Osteoblast (primary cell): ENCODE results near the gene ARF3. TPM values are rescaled to one million over a fixed set of nuclear protein-coding genes. Genes with fewer than 3 reads are reported as not detected.
"Not testable (repeated sequence)": the region's sequence is repeated elsewhere in the genome, so short reads cannot be mapped to it uniquely, and the experiment has no call there.

Source experiments
- DNase-seq: peaks from one replicate; pipeline ENCODE4 v3.0.0; 2011; ENCODE audit warnings: low spot score, mixed read lengths; ENCODE audit not compliant: insufficient read length; ENCODE audit errors: missing footprints
- H2AFZ ChIP-seq: 2 replicates; pipeline ENCODE4 v1.6.0; 2011; ENCODE audit warnings: mild to moderate bottlenecking, low read length
- H3K27ac ChIP-seq: 2 replicates; pipeline ENCODE4 v1.5.1; 2011; ENCODE audit warnings: mild to moderate bottlenecking, low read depth, low read length, moderate library complexity
- H3K27me3 ChIP-seq: 2 replicates; pipeline ENCODE4 v1.6.0; 2012; ENCODE audit warnings: mild to moderate bottlenecking, control low read depth, inconsistent platforms, low read length, moderate library complexity; ENCODE audit not compliant: insufficient read depth
- H3K36me3 ChIP-seq: 2 replicates; pipeline ENCODE4 v1.5.1; 2011; ENCODE audit warnings: mild to moderate bottlenecking, low read length, control low read depth, moderate library complexity; ENCODE audit not compliant: insufficient read depth
- H3K4me1 ChIP-seq: 2 replicates; pipeline ENCODE4 v1.5.1; 2011; ENCODE audit warnings: mild to moderate bottlenecking, low read length, control low read depth, moderate library complexity; ENCODE audit not compliant: insufficient read depth
- H3K4me2 ChIP-seq: 2 replicates; pipeline ENCODE4 v1.6.0; 2011; ENCODE audit warnings: mild to moderate bottlenecking, low read length; ENCODE audit not compliant: insufficient read depth
- H3K4me3 ChIP-seq: fragments of 200-600 bp; sonication (generic); 3 replicates; pipeline ENCODE4 v1.5.1; 2012; ENCODE audit warnings: mild to moderate bottlenecking, low read length, inconsistent platforms; ENCODE audit not compliant: insufficient read depth
- H3K79me2 ChIP-seq: 2 replicates; pipeline ENCODE4 v1.6.0; 2012; ENCODE audit warnings: mild to moderate bottlenecking, low read length, control low read depth, inconsistent platforms; ENCODE audit not compliant: insufficient read depth
- H3K9me3 ChIP-seq: 2 replicates; pipeline ENCODE4 v1.5.1; 2011; ENCODE audit warnings: low read depth, low read length, control low read depth
- H4K20me1 ChIP-seq: 2 replicates; pipeline ENCODE4 v1.6.0; 2012; ENCODE audit warnings: mild to moderate bottlenecking, low read length, control low read depth; ENCODE audit not compliant: insufficient read depth
- total RNA-seq: library from RNA; depleted of rRNA; stranded (reverse); fragments of >200 nt; gene quantifications from 2 replicates; pipeline ENCODE4 v1.2.3, GENCODE V29; 2012
- TF ChIP-seq, protein P1 (sequence below): IDR thresholded peaks from 2 replicates; pipeline ENCODE4 v1.5.1; 2011; ENCODE audit warnings: mild to moderate bottlenecking, low read depth, low read length, moderate library complexity; ENCODE audit errors: extremely low read depth

ARF3 gene
- total RNA-seq, 1 donor, result 53.9 TPM

DNA sequence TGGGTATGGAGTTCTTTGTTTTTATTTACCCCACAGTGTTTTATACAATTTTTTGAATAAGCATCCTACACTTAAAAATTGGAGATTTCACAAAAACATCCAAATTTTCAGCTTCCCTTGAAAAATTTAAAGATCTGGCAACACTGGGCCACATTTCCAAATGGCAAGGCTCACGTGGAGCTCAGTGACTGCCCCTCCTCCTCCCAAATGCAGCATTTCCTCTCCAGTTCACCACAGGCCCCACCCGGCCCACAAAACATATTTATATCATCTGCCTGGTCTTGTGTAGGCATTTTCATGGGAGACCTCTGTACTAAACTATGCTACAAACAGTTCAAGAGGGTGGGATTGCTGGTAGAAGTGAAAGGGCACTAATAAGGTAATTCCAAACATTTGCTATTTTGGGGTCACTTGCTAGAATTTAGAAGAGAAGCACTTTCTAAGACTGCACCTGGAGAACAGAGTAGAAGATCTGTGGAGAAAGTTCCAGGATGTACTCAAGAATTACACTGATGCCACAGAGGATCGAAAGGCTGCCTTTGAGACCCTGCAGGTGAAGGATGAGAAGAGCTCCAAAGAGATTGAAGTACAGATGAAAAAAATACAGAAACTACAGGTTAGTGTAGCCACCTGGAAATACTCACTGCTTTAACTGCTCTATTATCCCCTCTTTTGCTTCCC lies 39.3 kb downstream of the ARF3 start:
- H3K9me3 ChIP-seq, result no peaks in the 10 kb centered on the region
- H3K4me3 ChIP-seq, result no peak overlapping the region
- TF ChIP-seq, protein P1, sequence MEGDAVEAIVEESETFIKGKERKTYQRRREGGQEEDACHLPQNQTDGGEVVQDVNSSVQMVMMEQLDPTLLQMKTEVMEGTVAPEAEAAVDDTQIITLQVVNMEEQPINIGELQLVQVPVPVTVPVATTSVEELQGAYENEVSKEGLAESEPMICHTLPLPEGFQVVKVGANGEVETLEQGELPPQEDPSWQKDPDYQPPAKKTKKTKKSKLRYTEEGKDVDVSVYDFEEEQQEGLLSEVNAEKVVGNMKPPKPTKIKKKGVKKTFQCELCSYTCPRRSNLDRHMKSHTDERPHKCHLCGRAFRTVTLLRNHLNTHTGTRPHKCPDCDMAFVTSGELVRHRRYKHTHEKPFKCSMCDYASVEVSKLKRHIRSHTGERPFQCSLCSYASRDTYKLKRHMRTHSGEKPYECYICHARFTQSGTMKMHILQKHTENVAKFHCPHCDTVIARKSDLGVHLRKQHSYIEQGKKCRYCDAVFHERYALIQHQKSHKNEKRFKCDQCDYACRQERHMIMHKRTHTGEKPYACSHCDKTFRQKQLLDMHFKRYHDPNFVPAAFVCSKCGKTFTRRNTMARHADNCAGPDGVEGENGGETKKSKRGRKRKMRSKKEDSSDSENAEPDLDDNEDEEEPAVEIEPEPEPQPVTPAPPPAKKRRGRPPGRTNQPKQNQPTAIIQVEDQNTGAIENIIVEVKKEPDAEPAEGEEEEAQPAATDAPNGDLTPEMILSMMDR, result no peak
- H3K27me3 ChIP-seq, result no peaks in the 10 kb centered on the region
- no peaks in the 10 kb centered on the region for H3K79me2 ChIP-seq
- no peak overlapping the region for H3K27ac ChIP-seq
- no peak for DNase-seq
- no peaks in the 10 kb centered on the region for H3K4me1 ChIP-seq
- H4K20me1 ChIP-seq, result no peaks in the 10 kb centered on the region
- H2AFZ ChIP-seq, result no peak overlapping the region
- no peak overlapping the region for H3K4me2 ChIP-seq
- peaks cover 14% of the 10 kb centered on the region for H3K36me3 ChIP-seq

DNA sequence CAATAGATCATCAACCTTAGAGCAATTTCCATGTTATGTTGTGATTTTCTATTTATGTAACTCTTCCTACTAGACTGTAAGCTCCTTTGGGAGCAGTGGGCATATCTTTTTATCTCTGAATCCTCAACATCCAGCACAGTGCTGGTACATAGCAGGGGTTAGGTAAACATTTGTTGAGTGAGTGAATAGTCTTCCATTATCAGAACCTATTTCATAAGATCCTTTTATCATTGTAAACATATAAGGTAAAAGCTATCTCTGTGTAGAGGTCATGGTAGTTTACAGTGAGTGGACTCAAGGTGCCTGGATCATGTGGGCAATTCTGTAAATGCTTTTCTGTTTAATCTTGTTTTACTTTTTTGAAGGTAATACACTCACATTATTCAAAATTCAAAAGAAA lies 47.1 kb downstream of the ARF3 start:
- no peaks in the 10 kb centered on the region for H3K4me1 ChIP-seq

DNA sequence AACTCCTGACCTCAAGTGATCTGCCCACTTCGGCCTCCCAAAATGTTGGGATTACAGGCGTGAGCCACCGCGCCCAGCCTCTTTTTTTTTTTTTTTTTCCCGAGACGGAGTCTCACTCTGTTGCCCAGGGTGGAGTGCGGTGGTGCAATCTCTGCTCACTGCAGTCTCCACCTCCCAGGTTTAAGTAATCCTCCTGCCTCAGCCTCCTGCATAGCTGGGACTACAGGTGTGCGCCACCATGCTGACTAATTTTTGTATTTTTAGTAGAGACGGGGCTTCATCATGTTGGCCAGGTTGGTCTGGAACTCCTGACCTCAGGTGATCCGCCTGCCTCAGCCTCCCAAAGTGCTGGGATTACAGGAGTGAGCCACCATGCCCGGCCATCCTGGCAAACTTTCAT lies 47.6 kb downstream of the ARF3 start:
- H3K4me2 ChIP-seq, H3K36me3 ChIP-seq, H4K20me1 ChIP-seq, H3K79me2 ChIP-seq, H3K27me3 ChIP-seq, H3K4me3 ChIP-seq, DNase-seq, H3K27ac ChIP-seq, H3K9me3 ChIP-seq, H3K4me1 ChIP-seq, H2AFZ ChIP-seq: not testable (repeated sequence)

More for the DNA sequence above, 47.1 kb downstream of the ARF3 start:
- DNase-seq, result no peak
- Histone ChIP-seq H3K27me3 (no peaks in the 10 kb centered on the region), H3K4me2 (no peak overlapping the region), H3K27ac (no peak overlapping the region), H3K36me3 (no peaks in the 10 kb centered on the region), H2AFZ (no peak overlapping the region), H4K20me1 (no peaks in the 10 kb centered on the region), H3K9me3 (no peaks in the 10 kb centered on the region), H3K4me3 (no peak overlapping the region), H3K79me2 (no peaks in the 10 kb centered on the region)
- TF ChIP-seq, protein P1, result no peak

DNA sequence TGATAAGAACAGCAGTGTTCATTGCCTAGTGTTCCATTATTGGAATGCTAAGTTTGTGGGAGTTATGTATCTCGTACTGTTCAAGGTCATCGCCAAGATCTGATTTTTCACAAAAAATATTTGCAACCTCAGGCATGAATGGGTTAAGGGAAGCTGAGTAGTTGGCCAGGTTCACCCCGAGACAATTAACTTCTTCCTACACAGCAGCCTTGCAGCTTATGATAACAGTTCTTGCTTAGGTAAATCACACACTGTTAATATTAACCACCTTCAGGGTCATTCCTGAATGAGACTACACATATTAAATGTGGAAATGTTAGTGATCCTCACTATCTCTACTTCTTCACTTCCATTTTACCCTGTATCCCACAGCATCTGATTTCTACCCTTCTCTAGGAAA lies 50.0 kb downstream of the ARF3 start:
- H3K27ac ChIP-seq, result no peak overlapping the region
- no peaks in the 10 kb centered on the region for H3K36me3 ChIP-seq
- no peak for DNase-seq
- no peaks in the 10 kb centered on the region for H4K20me1 ChIP-seq
- H3K79me2 ChIP-seq, result no peaks in the 10 kb centered on the region
- H3K9me3 ChIP-seq, result no peaks in the 10 kb centered on the region
- H2AFZ ChIP-seq, result no peak overlapping the region
- H3K4me2 ChIP-seq, result no peak overlapping the region
- no peak overlapping the region for H3K4me3 ChIP-seq
- TF ChIP-seq, protein P1, result no peak
- H3K27me3 ChIP-seq, result no peaks in the 10 kb centered on the region
- peaks cover 2% of the 10 kb centered on the region for H3K4me1 ChIP-seq
